Muscle of leg (tissue), 11 donors: Measurements from ENCODE around the gene MOCOS. TPM values are rescaled to one million over a fixed set of nuclear protein-coding genes. Genes with fewer than 3 reads are reported as not detected.

ENCODE experiments used
- DNase-seq: peaks from one replicate; pipeline ENCODE4 v3.0.0; 2013
- H3K27ac ChIP-seq: one replicate; pipeline ENCODE4 v1.5.1; 2013; ENCODE audit warnings: mild to moderate bottlenecking, low read length, control low read depth
- H3K27me3 ChIP-seq: one replicate; pipeline ENCODE4 v1.6.1; 2013; ENCODE audit warnings: low read length; ENCODE audit not compliant: control insufficient read depth, insufficient read depth
- H3K36me3 ChIP-seq: one replicate; pipeline ENCODE4 v1.6.1; 2013; ENCODE audit warnings: low read length; ENCODE audit not compliant: control insufficient read depth, insufficient read depth
- H3K4me1 ChIP-seq: one replicate; pipeline ENCODE4 v1.6.1; 2013; ENCODE audit warnings: low read length; ENCODE audit not compliant: control insufficient read depth, insufficient read depth
- H3K4me3 ChIP-seq: one replicate; pipeline ENCODE4 v1.5.1; 2013; ENCODE audit warnings: low read length, control low read depth
- H3K9me3 ChIP-seq: replicated peaks from 2 replicates; pipeline ENCODE4 v1.6.1; 2013; ENCODE audit warnings: low read depth, low read length; ENCODE audit not compliant: control insufficient read depth
- WGBS: methylation state at CpG from one replicate; pipeline ENCODE4 v1.1.5; 2013; ENCODE audit warnings: missing lambda C conversion rate; ENCODE audit not compliant: insufficient coverage; 5-methylcytosine and 5-hydroxymethylcytosine counted together
- polyA plus RNA-seq, 8 donors: library from polyadenylated mRNA; unstranded; fragments of 120-200 nt; gene quantifications; one replicate each; pipeline versions ENCODE4 v1.2.1 to v1.2.3, GENCODE V29; 2013; ENCODE audit warnings: inconsistent platforms in 1 of 8, low replicate concordance in 1 of 8; ENCODE audit not compliant: insufficient read length in 8 of 8, insufficient read depth in 1 of 8
- total RNA-seq: library from RNA; stranded (reverse); fragments of 120-200 nt; gene quantifications from one replicate; pipeline ENCODE4 v1.2.4, GENCODE V29; 2013

Gene MOCOS
- total and polyA plus RNA-seq, 9 donors: 0.10 to 0.62 (median 0.22) TPM

DNA sequence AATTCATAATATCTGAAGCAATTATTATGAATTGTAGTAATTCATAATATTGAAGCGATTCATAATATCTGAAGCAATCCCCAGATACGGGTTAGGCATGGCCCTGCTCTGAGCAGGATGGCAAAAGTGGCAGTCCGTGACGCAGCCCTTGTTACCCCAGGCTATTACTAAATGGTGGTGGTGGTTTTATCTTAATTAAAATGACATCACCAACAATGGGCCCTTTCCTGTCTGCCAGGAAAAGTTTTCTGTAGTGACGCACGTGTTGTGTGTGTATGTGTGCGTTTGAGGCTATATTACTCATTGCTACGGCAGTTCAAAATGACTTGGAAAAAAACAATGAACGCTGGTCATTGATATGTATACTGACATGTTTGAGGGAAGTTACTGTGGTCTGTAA lies 10.6 kb upstream of the MOCOS start:
- no peak for DNase-seq

DNA sequence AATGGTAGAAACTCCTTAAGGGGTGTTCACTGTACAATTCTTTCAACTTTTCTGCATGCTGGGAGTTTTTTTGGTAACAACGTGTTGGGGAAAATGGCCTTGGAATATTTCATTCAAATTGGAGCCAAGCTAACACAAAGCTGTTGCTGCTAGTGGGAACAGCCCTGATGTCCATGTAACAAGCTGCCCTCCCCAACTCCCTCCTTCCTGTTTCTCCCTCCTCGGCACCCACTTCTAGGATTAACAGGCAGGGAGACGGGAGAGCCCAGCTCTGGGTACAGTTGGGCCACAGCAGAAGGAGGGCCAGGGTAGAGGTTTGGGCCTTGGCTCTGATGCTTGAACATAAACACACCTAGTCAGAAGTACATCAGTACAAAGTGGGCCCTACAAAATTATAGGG lies 9.4 kb upstream of the MOCOS start:
- Histone ChIP-seq H3K27me3 (no peaks in the 10 kb centered on the region), H3K27ac (no peak overlapping the region), H3K9me3 (no peaks in the 10 kb centered on the region), H3K36me3 (peaks cover 22% of the 10 kb centered on the region), H3K4me1 (peaks cover 7% of the 10 kb centered on the region), H3K4me3 (no peak overlapping the region)
- DNase-seq: no peak
- WGBS: no CpG with 5 or more reads among the region's 3 CpGs

More for the DNA sequence above, 10.6 kb upstream of the MOCOS start:
- Histone ChIP-seq H3K4me1 (peaks cover 7% of the 10 kb centered on the region), H3K9me3 (no peaks in the 10 kb centered on the region), H3K4me3 (no peak overlapping the region), H3K27ac (no peak overlapping the region), H3K36me3 (peaks cover 29% of the 10 kb centered on the region), H3K27me3 (no peaks in the 10 kb centered on the region)
- WGBS: 96% methylated on average over 8 of the region's 9 CpGs

DNA sequence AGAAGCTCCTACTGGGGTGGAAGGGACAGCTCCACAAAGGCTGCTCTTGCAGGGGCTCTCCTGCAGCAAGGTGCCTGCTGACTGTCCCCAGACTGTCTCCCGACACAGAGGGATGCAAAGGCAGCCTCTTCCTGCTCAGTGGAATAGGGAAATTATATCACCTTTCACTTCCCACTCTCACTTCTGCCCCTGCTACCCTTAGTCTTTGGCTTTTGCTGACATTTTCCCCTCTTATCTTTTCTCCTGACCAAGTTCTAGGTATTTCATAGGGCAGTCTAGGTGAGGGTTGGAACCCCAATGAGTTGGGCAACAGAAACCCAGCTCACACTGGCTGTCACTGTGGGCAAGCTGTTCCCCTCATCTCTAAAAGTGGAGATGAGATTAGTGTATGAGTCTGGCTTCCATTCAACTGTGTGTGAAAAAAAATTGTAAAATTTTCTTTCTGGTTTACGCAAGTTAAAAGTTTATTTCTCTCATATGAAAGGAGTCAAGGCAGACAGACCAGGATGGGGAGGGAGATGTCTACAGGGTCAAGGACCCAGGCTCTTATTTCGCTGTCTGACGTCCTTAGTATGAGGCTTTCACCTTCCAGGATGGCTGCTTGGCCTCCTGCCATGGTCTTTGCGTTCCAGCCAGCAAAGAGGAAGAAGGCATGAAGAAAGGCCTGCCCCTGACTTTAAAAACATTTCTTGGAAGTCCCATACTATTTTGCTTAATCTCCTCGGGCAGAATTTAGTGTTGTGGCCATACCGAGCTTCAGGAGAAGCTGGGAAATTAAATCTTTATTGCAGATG lies 7.5 kb upstream of the MOCOS start:
- H3K27ac ChIP-seq: no peak overlapping the region
- WGBS: 32% methylated on average over 4 of the region's 7 CpGs

DNA sequence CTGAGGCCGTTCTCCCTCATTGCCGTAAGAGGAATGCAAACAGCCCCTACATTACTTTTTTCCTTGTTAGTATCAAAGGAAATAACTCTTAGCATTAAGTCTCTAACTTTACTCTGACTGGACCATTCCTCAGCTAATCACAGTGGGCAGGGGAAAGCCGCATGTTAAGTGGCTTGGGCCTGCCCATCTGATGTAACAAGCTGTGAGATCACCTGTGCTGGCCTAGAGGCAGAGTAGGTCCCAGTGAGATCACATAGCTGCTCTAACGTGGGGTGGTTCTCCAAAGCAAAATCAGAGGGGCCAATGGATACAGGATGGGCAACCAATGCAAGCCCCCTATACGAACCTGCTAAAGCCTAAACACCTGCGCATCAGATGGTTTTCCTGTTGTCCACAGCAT lies 5.9 kb upstream of the MOCOS start:
- Histone ChIP-seq H3K4me3 (no peak overlapping the region), H3K27ac (no peak overlapping the region), H3K27me3 (peaks cover 14% of the 10 kb centered on the region), H3K36me3 (no peaks in the 10 kb centered on the region), H3K4me1 (peaks cover 9% of the 10 kb centered on the region), H3K9me3 (no peaks in the 10 kb centered on the region)
- 77% methylated on average over 3 of the region's 6 CpGs for WGBS
- DNase-seq: no peak

More for the DNA sequence above, 7.5 kb upstream of the MOCOS start:
- Histone ChIP-seq H3K27me3 (peaks cover 1% of the 10 kb centered on the region), H3K36me3 (peaks cover 13% of the 10 kb centered on the region), H3K4me1 (peaks cover 7% of the 10 kb centered on the region), H3K9me3 (no peaks in the 10 kb centered on the region), H3K4me3 (no peak overlapping the region)
- DNase-seq: peak; percentile 79

DNA sequence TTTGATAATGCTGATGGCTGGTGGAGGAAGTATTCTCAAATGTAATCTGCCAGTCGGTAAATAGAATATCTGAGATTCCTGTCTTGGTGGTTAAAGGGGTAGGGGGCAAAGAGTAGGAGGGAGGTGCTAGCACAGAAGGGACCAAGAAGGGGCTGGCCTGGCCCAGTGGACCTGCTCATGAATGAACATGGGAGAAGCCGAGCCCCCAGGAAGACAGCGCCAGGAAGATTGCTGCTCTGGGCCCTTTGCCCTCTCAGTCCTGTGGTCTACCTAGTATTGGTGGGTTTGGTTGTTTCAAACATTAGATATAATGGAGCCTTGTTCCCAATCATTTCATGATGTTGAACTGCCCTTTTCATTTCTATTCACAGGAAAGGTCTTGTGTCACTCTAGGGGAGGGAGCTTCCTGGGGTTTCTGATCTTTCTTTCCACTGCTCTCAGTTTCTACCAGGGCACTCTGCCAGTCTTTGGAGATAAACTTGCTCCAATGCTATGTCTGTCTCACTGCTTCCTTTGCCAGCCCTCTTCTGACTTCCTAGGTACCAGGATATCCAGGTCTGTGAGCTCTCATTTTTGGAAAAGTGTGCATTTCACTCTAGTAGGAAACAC lies 5.3 kb upstream of the MOCOS start:
- H3K4me3 ChIP-seq: no peak overlapping the region
- no peak overlapping the region for H3K27ac ChIP-seq
- H3K36me3 ChIP-seq: no peaks in the 10 kb centered on the region
- peaks cover 20% of the 10 kb centered on the region for H3K27me3 ChIP-seq
- WGBS: 68% methylated on average over 2 of the region's 3 CpGs
- peaks cover 14% of the 10 kb centered on the region for H3K4me1 ChIP-seq
- DNase-seq: no peak
- no peaks in the 10 kb centered on the region for H3K9me3 ChIP-seq

DNA sequence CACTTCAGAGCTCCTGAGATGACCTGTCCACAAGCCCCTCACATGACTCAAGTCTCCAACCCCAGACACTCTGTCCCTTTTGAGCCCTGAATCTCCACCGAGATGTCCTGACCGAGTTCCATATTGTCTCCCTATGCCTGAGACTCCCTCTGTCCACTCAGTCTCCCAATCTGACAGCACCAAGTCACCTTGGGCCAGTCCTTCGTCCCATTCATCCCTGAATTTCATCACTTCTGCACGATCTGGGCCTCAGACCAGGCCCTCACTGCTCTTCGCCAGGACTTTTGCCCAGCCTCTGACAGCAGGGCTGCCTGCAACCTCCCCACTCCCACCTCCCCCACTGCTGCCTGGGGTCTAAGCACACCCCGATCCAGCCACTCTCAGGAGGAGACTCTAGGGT lies 4.3 kb upstream of the MOCOS start:
- Histone ChIP-seq H3K9me3 (no peaks in the 10 kb centered on the region), H3K36me3 (no peaks in the 10 kb centered on the region), H3K27ac (no peak overlapping the region), H3K4me1 (peaks cover 21% of the 10 kb centered on the region), H3K27me3 (peaks cover 29% of the 10 kb centered on the region), H3K4me3 (no peak overlapping the region)
- DNase-seq: no peak
- 72% methylated on average over 5 of the region's 6 CpGs for WGBS

DNA sequence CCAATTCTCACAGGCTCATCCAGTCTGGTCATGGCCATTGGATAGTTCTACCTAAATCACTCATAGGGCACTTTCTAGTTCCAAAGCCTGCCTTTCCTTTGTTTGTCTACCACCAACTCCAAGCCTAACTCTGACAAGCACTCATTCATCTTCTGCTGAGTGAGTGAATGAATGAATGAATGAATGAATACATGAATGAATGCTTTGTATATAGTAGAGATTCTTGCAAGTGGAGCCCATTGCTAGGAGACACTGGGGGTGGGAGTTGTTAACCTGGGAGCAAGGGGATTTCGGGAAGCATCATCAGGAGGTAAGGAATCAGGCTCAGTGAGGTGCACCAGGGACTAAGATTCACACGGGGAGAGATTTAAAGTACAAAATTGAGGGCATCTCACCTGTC lies 3.3 kb upstream of the MOCOS start:
- WGBS: 80% methylated on average over 1 of the region's 2 CpGs
- H3K9me3 ChIP-seq: no peaks in the 10 kb centered on the region
- H3K27ac ChIP-seq: no peak overlapping the region
- H3K36me3 ChIP-seq: no peaks in the 10 kb centered on the region
- DNase-seq: no peak
- H3K27me3 ChIP-seq: peaks cover 38% of the 10 kb centered on the region
- H3K4me1 ChIP-seq: peaks cover 22% of the 10 kb centered on the region
- H3K4me3 ChIP-seq: no peak overlapping the region

DNA sequence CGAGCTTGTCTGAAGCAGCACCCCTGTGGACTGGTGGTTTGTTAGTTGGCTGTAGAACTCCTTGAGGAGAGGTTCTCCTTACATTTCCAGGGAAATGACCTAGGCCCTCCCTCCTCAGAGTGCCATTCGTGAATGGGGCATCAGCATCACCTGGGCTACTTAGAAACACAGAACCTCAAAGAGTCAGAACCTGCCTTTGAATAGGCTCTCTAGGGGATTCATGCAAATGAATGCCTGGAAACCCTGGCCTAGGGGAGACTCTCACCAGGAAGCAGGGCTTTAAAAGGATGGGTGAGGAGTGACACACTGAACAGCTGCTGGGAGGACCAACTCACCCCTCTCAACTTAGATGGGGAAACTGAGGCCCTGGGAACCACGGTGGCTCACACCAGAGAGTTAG lies 2.1 kb upstream of the MOCOS start:
- H3K36me3 ChIP-seq: no peaks in the 10 kb centered on the region
- 100% methylated on average over 1 of the region's 3 CpGs for WGBS
- H3K27me3 ChIP-seq: peaks cover 42% of the 10 kb centered on the region

DNA sequence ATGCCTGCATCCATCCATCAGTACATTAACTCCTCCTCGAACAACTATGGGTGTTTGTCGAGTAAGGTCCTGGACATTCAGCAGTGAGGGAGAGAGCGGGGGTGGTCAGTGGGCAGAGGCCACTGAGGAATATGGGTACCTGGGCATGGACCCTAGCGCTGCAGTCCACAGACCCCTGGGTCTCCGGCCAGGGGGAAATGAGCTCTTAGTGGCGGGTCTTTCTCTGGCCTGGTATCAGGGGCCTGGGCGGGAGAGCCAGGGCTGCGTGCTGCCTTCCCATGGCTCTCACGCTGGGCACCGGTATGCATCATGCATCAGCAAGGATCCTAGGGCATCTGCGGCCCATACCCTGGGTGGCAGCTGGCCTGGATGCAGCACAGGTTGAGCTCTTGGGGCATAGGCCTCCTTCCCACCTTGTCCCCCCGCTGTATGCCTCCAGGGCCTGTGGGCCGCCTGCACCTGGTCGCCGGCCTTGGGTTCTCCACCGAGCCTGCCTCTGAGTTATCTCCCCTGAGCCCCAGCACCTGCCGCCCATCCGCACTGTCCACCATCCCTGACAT lies 1.3 kb upstream of the MOCOS start:
- Histone ChIP-seq H3K4me1 (peaks cover 15% of the 10 kb centered on the region), H3K4me3 (no peak overlapping the region)
- WGBS: 63% methylated on average over 15 of the region's 18 CpGs

More for the DNA sequence above, 2.1 kb upstream of the MOCOS start:
- Histone ChIP-seq H3K9me3 (no peaks in the 10 kb centered on the region), H3K27ac (no peak overlapping the region), H3K4me3 (no peak overlapping the region), H3K4me1 (peaks cover 16% of the 10 kb centered on the region)
- no peak for DNase-seq

DNA sequence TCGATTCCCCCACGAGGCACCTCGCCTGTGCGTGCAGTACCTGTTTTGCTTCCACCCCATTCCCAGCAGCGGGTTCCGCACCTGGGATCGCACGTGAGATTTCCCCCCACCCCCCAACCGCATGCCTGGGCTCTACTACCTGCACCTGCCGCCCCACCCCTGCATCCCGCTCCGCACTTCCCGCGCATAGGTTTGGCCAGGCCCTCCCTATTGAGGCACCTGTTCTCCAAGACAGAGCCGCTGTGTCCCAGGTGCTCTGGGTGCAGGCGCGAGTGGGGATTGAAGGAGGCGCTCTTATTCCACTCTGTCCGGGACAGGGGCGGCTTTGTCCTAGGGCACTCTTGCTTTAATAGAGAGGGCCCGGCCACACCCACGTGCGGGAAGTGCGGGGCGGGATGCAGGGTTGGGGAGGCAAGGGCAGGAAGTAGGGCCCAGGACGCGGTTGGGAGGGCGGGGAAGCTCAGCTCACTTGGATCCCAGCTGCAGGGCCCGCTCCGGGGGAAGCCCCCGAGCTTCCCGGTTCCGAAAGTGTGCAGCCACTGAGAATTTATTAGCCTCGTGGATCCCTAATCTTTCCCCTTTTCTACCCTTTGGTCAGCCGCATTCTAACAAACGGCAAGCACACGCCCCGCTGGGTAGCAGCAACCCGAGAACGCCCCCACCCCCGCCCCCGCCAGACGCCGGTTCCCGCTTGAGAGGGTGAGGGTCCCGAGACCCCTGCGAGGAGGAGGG lies 670 bp upstream of the MOCOS start:
- H3K36me3 ChIP-seq: no peaks in the 10 kb centered on the region
- peak overlapping the region; percentile 45 for H3K4me3 ChIP-seq
- no peaks in the 10 kb centered on the region for H3K9me3 ChIP-seq
- 4% methylated on average over 33 of the region's 47 CpGs for WGBS
- peaks cover 42% of the 10 kb centered on the region for H3K27me3 ChIP-seq
- H3K27ac ChIP-seq: no peak overlapping the region
- DNase-seq: peak; percentile 17
- H3K4me1 ChIP-seq: peaks cover 15% of the 10 kb centered on the region

More for the DNA sequence above, 1.3 kb upstream of the MOCOS start:
- H3K27ac ChIP-seq: no peak overlapping the region
- no peaks in the 10 kb centered on the region for H3K9me3 ChIP-seq
- peaks cover 42% of the 10 kb centered on the region for H3K27me3 ChIP-seq
- H3K36me3 ChIP-seq: no peaks in the 10 kb centered on the region
- no peak for DNase-seq
